ENCODE data around the gene RUBCNL. TPM values are rescaled to one million over a fixed set of nuclear protein-coding genes. Genes with fewer than 3 reads are reported as not detected.

The RUBCNL gene
- total RNA-seq, 1 donor from 2014 or later = 2.8 TPM

- Mint-ChIP-seq H3K36me3 (ENCODE audit: low read depth) (peaks cover 6% of the 10 kb centered on the region), H3K4me1 (ENCODE audit: low read depth) (peaks cover 10% of the 10 kb centered on the region), H3K27me3 (ENCODE audit: insufficient read depth) (no peaks in the 10 kb centered on the region), H3K27ac (no peak overlapping the region), H3K9me3 (peaks cover 22% of the 10 kb centered on the region), H3K4me3 (no peak overlapping the region)
- intact Hi-C loops (cut with micrococcal nuclease) = no loop called here
- DNase-seq (ENCODE audit: low spot score) = no peak
Observed at GRCh38 chr13:46347277-46347676, 39.8 kb downstream of the RUBCNL start.

- Mint-ChIP-seq H3K9me3 (peaks cover 19% of the 10 kb centered on the region), H3K36me3 (ENCODE audit: low read depth) (peaks cover 8% of the 10 kb centered on the region), H3K27ac (no peak overlapping the region), H3K4me1 (ENCODE audit: low read depth) (peaks cover 24% of the 10 kb centered on the region), H3K4me3 (no peak overlapping the region), H3K27me3 (ENCODE audit: insufficient read depth) (no peaks in the 10 kb centered on the region)
- no peak for DNase-seq (ENCODE audit: low spot score)
- intact Hi-C loops (cut with micrococcal nuclease) = no loop called here
Observed at GRCh38 chr13:46345866-46346265, 41.2 kb downstream of the RUBCNL start.

GRCh38 chr13:46345398-46345797, 41.7 kb downstream of the RUBCNL start:
- Mint-ChIP-seq H3K27me3 (ENCODE audit: insufficient read depth) (no peaks in the 10 kb centered on the region), H3K9me3 (peaks cover 19% of the 10 kb centered on the region), H3K4me3 (no peak overlapping the region), H3K27ac (no peak overlapping the region), H3K36me3 (ENCODE audit: low read depth) (peaks cover 13% of the 10 kb centered on the region), H3K4me1 (ENCODE audit: low read depth) (peaks cover 29% of the 10 kb centered on the region)
- intact Hi-C loops (cut with micrococcal nuclease) = no loop called here
- DNase-seq (ENCODE audit: low spot score) = no peak

- Mint-ChIP-seq H3K4me1 (ENCODE audit: low read depth) (peaks cover 45% of the 10 kb centered on the region), H3K9me3 (peaks cover 18% of the 10 kb centered on the region), H3K36me3 (ENCODE audit: low read depth) (peaks cover 19% of the 10 kb centered on the region), H3K27ac (no peak overlapping the region), H3K27me3 (ENCODE audit: insufficient read depth) (no peaks in the 10 kb centered on the region), H3K4me3 (no peak overlapping the region)
- DNase-seq (ENCODE audit: low spot score) = no peak
- intact Hi-C loops (cut with micrococcal nuclease) = no loop called here
Observed at GRCh38 chr13:46343279-46343994, 43.6 kb downstream of the RUBCNL start.

GRCh38 chr13:46342538-46342937, 44.5 kb downstream of the RUBCNL start:
- H3K9me3 Mint-ChIP-seq = peaks cover 13% of the 10 kb centered on the region
- H3K36me3 Mint-ChIP-seq (ENCODE audit: low read depth) = peaks cover 22% of the 10 kb centered on the region
- no peak overlapping the region for H3K4me3 Mint-ChIP-seq
- DNase-seq (ENCODE audit: low spot score) = no peak
- no peaks in the 10 kb centered on the region for H3K27me3 Mint-ChIP-seq (ENCODE audit: insufficient read depth)
- intact Hi-C loops (cut with micrococcal nuclease) = no loop called here
- H3K4me1 Mint-ChIP-seq (ENCODE audit: low read depth) = peaks cover 48% of the 10 kb centered on the region
- peak overlapping the region; percentile 41 for H3K27ac Mint-ChIP-seq

GRCh38 chr13:46341112-46341711, 45.8 kb downstream of the RUBCNL start:
- Mint-ChIP-seq H3K4me1 (ENCODE audit: low read depth) (peaks cover 48% of the 10 kb centered on the region), H3K9me3 (peaks cover 18% of the 10 kb centered on the region), H3K27ac (peak overlapping the region; percentile 97), H3K36me3 (ENCODE audit: low read depth) (peaks cover 24% of the 10 kb centered on the region), H3K4me3 (peak overlapping the region; percentile 60), H3K27me3 (ENCODE audit: insufficient read depth) (no peaks in the 10 kb centered on the region)
- no peak for DNase-seq (ENCODE audit: low spot score)
- intact Hi-C loops (cut with micrococcal nuclease) = loop anchor here (1.0 to 2.0 kb wide), 6 partner anchors 9 to 258 kb away; partner anchors contain the start of gene RUBCNL

GRCh38 chr13:46340631-46341111, 46.4 kb downstream of the RUBCNL start:
- Mint-ChIP-seq H3K4me1 (ENCODE audit: low read depth) (peaks cover 48% of the 10 kb centered on the region), H3K4me3 (peak overlapping the region; percentile 60), H3K27ac (peak overlapping the region; percentile 97), H3K36me3 (ENCODE audit: low read depth) (peaks cover 26% of the 10 kb centered on the region), H3K27me3 (ENCODE audit: insufficient read depth) (no peaks in the 10 kb centered on the region), H3K9me3 (peaks cover 20% of the 10 kb centered on the region)
- DNase-seq (ENCODE audit: low spot score) = no peak
- intact Hi-C loops (cut with micrococcal nuclease) = loop anchor here (1.0 to 2.0 kb wide), 6 partner anchors 8 to 258 kb away; partner anchors contain the start of gene RUBCNL

GRCh38 chr13:46340011-46340410, 47.0 kb downstream of the RUBCNL start:
- intact Hi-C loops (cut with micrococcal nuclease) = loop anchor here (2.0 kb wide), 2 partner anchors 19 to 259 kb away; no protein-coding TSS in a partner anchor
- no peaks in the 10 kb centered on the region for H3K27me3 Mint-ChIP-seq (ENCODE audit: insufficient read depth)

GRCh38 chr13:46339035-46339666, 47.9 kb downstream of the RUBCNL start:
- peak overlapping the region; percentile 55 for H3K4me3 Mint-ChIP-seq
- peaks cover 31% of the 10 kb centered on the region for H3K36me3 Mint-ChIP-seq (ENCODE audit: low read depth)
- DNase-seq (ENCODE audit: low spot score) = no peak
- H3K27ac Mint-ChIP-seq = peak overlapping the region; percentile 61
- H3K27me3 Mint-ChIP-seq (ENCODE audit: insufficient read depth) = no peaks in the 10 kb centered on the region
- H3K9me3 Mint-ChIP-seq = peaks cover 24% of the 10 kb centered on the region
- intact Hi-C loops (cut with micrococcal nuclease) = no loop called here
- H3K4me1 Mint-ChIP-seq (ENCODE audit: low read depth) = peaks cover 55% of the 10 kb centered on the region

More at GRCh38 chr13:46340011-46340410, 47.0 kb downstream of the RUBCNL start:
- Mint-ChIP-seq H3K4me1 (ENCODE audit: low read depth) (peaks cover 48% of the 10 kb centered on the region), H3K27ac (peak overlapping the region; percentile 97), H3K4me3 (peak overlapping the region; percentile 13), H3K36me3 (ENCODE audit: low read depth) (peaks cover 26% of the 10 kb centered on the region), H3K9me3 (peaks cover 24% of the 10 kb centered on the region)
- DNase-seq (ENCODE audit: low spot score) = no peak

GRCh38 chr13:46337700-46338099, 49.4 kb downstream of the RUBCNL start:
- Mint-ChIP-seq H3K9me3 (peaks cover 24% of the 10 kb centered on the region), H3K4me3 (no peak overlapping the region), H3K27me3 (ENCODE audit: insufficient read depth) (no peaks in the 10 kb centered on the region), H3K4me1 (ENCODE audit: low read depth) (peaks cover 64% of the 10 kb centered on the region), H3K36me3 (ENCODE audit: low read depth) (peaks cover 31% of the 10 kb centered on the region), H3K27ac (no peak overlapping the region)
- intact Hi-C loops (cut with micrococcal nuclease) = no loop called here
- DNase-seq (ENCODE audit: low spot score) = no peak

- peak overlapping the region; percentile 66 for H3K27ac Mint-ChIP-seq
- DNase-seq (ENCODE audit: low spot score) = no peak
- intact Hi-C loops (cut with micrococcal nuclease) = no loop called here
Observed at GRCh38 chr13:46334035-46334822, 52.8 kb downstream of the RUBCNL start.

GRCh38 chr13:46332772-46333171, 54.3 kb downstream of the RUBCNL start:
- intact Hi-C loops (cut with micrococcal nuclease) = loop anchor here (1.0 kb wide), 1 partner anchor 9 kb away; no protein-coding TSS in a partner anchor
- H3K36me3 Mint-ChIP-seq (ENCODE audit: low read depth) = peaks cover 12% of the 10 kb centered on the region
- H3K9me3 Mint-ChIP-seq = peaks cover 12% of the 10 kb centered on the region
- DNase-seq (ENCODE audit: low spot score) = no peak
- no peak overlapping the region for H3K27ac Mint-ChIP-seq
- H3K27me3 Mint-ChIP-seq (ENCODE audit: insufficient read depth) = no peaks in the 10 kb centered on the region
- H3K4me3 Mint-ChIP-seq = no peak overlapping the region
- H3K4me1 Mint-ChIP-seq (ENCODE audit: low read depth) = peaks cover 49% of the 10 kb centered on the region

More at GRCh38 chr13:46334035-46334822, 52.8 kb downstream of the RUBCNL start:
- peak overlapping the region; percentile 19 for H3K4me3 Mint-ChIP-seq
- H3K9me3 Mint-ChIP-seq = peaks cover 12% of the 10 kb centered on the region
- H3K4me1 Mint-ChIP-seq (ENCODE audit: low read depth) = peaks cover 54% of the 10 kb centered on the region
- H3K27me3 Mint-ChIP-seq (ENCODE audit: insufficient read depth) = no peaks in the 10 kb centered on the region
- peaks cover 15% of the 10 kb centered on the region for H3K36me3 Mint-ChIP-seq (ENCODE audit: low read depth)
